GM19025 (cell line): ENCODE results near the gene KMT5B.
A peak's percentile ranks its signal among the peaks of the same experiment; 100 is the strongest.

Source experiments
- ATAC-seq: cut with Tn5 transposase; IDR thresholded peaks from one replicate; pipeline ENCODE4 v1.9.1; 2021; ENCODE audit warnings: mild to moderate bottlenecking, low read depth, moderate library complexity; ENCODE audit not compliant: unreplicated experiment

The KMT5B gene

GRCh38 chr11:68122936-68123539, 90.1 kb downstream of the KMT5B start:
- no peak for ATAC-seq

DNA sequence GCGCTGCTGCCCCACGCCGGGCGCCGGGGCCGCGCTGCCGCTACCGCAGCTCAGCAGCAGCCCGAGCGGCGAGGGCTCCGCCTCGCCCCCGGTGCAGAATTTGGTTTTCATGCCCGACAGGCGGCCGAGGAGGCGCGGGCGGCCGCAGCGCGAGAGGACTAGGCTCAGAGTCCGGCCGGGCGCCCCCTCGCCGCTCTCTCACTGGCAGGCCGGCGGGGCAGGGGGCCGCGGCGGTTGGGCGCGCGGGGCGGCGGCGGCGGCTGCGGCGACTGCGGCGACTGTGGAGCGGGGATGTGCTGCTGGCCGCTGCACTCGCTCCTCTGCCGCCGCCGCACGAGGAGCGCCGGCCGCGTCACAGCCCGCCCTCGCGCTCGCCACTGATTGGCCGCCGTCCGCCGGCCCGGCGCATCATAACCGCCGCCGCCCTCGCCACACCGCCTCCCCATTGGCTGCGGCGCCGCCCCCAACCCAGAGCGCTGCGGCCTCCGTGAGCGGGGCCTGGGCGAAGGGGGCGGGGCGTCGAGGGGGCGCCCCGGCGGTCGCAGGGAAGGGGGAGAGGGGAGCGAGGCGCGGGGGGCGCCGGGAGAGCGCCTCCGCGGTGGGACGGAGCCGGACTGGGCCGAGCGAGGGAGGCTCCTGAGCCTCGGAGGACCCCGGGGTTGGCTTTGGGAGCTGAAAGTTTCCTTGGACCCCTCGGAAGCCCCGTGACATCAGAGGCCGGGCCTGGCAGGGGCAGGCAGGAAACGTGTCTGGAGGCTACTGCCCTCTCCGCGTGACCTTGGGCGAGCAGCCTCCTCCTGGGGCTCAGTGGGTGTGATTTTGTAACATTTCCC, 91.8 kb downstream of the KMT5B start, which contains the start of gene CHKA:
Gene CHKA, minus strand, starts transcription at position 322 of the 833 bp plus-strand sequence. Its CDS starts 211 bp downstream, at position 111.
- ATAC-seq: peak; percentile 80

GRCh38 chr11:68120273-68121066, 92.6 kb downstream of the KMT5B start:
- peak; percentile 9 for ATAC-seq

DNA sequence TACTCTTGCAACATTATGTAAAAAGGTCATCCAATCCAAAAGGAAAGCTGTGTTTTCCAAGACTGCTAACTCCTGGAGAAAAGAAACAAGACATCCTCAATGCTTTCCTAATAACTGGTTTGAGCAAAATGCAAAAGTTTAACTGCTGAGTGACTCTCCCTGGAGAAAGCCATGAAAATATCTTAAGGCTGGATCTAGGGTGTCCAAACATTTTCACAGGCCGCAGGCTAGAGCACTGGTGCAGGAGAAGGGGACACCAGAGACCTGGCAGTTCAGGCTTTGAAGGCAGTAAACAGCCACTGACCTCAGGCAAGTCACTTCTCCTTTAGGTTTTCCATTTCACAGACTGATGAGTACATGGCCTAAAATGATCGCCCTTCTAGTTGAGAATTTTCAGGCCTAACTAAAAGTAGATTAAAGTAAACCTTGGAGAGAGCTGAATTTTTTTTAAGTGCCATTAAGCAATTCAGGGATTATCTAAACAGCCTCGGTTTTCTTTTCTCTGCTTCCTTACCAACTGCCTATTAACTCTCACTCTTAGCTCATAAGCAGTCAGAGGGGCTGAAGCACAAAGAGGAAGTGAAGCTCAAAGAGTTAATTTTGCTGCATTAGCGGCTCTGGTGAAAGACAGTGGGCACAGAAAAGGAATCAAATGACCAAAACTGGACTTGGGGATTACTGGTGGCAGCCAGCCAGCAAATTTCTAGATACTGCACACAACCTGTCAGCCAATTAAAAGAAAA, 94.2 kb downstream of the KMT5B start:
- ATAC-seq: no peak

DNA sequence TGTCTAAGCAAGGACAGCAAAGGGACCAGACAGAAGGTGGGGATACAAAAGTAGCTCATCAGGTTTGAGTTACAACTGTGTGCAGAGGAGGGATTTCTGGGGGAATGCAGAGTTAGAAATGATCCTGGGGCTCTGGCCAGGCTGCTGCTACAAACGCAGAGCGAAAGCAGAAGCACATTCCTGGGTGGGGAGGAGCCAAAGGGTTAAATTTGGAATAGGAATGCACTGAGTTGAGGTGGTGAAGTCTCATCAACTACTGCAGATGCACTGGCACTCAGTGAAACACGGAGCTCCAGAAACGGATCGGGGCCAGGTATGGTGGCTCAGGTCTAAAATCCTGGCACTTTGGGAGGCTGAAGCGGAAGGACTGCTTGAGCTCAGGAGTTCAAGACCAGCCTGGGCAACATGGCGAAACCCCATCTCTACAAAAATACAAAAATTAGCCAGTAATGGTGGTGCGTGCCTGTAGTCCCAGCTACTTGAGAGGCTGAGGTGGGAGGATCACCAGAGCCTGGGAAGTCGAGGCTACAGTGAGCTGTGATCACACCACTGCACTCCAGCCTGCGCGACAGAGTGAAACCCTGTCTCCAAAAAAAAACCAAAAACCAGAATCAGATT, 95.1 kb downstream of the KMT5B start:
- no peak for ATAC-seq

GRCh38 chr11:68116974-68117373, 96.1 kb downstream of the KMT5B start:
- ATAC-seq: no peak

GRCh38 chr11:68116126-68116525, 97.0 kb downstream of the KMT5B start:
- no peak for ATAC-seq

- no peak for ATAC-seq
These were observed 97.8 kb downstream of the KMT5B start for GRCh38 chr11:68115285-68115684.

DNA sequence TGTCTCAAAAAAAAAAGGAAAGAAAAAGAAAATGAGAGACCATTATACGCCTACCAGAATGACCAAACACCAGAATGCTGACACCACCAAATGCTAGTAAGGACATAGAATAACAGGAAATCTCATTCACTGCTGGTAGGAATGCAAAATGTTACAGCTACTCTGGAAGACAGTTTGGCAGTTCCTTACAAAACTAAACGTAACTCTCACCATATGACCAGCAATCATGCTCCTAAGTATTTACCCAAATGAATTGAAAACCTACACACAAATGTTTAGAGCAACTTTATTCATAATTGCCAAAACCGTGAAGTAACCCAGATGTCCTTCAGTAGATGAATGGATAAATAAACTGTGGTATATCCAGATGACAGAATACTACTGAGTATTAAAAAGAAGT, 99.1 kb downstream of the KMT5B start:
- no peak for ATAC-seq

DNA sequence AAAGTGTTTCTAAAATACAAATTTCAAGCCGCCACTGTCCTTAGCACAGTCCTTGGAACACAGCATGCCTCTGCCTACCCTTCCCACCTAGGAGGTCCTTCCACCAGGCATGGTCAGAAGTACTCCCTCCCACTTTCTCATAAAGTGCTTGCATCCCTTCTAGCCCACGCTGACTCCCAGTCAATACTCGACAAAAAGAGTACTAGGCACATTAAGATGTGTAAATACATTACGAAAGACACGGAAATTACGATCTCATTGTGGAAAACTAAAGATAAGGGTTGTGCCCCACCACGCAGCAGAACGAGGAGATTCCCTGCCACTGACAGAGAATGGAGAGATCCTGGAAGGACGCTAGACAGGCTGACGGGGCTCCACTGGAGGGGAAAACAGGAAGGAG, 105.4 kb downstream of the KMT5B start:
- ATAC-seq: no peak

DNA sequence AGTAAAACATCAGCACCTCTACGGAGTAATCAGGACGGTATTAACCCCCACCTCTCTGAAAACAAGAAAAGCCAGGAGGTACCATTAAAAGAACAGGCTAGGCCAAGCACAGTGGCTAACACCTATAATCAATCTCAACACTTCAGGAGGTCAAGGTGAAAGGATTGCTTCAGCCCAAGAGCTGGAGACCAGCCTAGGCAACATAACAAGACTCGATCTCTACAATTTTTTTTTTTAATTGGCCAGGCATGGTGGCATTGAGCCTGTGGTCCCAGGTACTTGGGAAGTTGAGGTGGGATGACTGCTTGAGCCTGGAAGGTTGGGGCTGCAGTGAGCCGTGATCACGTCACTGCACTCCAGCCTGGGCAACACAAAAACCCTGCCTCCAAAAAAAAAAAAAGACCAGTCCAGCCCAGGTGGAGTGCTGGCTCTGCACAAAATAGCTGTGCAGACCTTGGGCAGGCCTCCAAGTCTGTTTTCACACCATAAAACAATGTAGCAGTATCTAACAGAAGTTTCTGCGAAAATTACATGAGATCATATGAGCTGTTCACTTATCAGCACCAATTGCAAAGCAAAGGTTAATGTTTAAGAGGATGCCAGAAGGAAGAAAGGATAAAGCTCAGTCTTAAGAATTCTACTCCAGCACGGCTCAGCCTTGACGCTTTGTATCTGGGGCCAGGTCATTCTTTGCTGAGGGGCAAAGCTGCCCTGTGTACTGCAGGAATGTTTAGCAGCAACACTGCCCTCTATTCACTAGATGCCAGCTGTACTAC, 106.7 kb downstream of the KMT5B start:
- no peak for ATAC-seq
